Neural cell (in vitro differentiated cells): ENCODE data around the gene ROBO1. TPM values are rescaled to one million over a fixed set of nuclear protein-coding genes. Genes with fewer than 3 reads are reported as not detected.

Source experiments
- H2AFZ ChIP-seq: fragments of 200-600, 300-800 bp; sonication (generic), shearing (Covaris generic); 2 replicates; pipeline ENCODE4 v1.6.0; 2014; ENCODE audit warnings: low read depth, mild to moderate bottlenecking, antibody characterized with exemption, low read length, moderate library complexity
- H3F3A ChIP-seq: fragments of 200-600 bp; shearing (Covaris generic); 2 replicates; pipeline ENCODE4 v1.6.1; 2016; ENCODE audit warnings: mild to moderate bottlenecking, moderate library complexity, mixed read lengths, antibody characterized with exemption, low read length; ENCODE audit not compliant: insufficient read depth, poor library complexity, severe bottlenecking
- H3K27ac ChIP-seq: fragments of 200-600, 300-800 bp; sonication (generic), shearing (Covaris generic); 2 replicates; pipeline ENCODE4 v1.5.1; 2014; ENCODE audit warnings: mild to moderate bottlenecking, low read length, moderate library complexity
- H3K27me3 ChIP-seq: fragments of 300-800, 200-600 bp; sonication (generic), shearing (Covaris generic); 2 replicates; pipeline ENCODE4 v1.6.0; 2014; ENCODE audit warnings: mild to moderate bottlenecking, low read depth, low read length, moderate library complexity; ENCODE audit not compliant: insufficient read depth
- H3K36me3 ChIP-seq: fragments of 300-800, 200-600 bp; sonication (generic), shearing (Covaris generic); 2 replicates; pipeline ENCODE4 v1.5.1; 2014; ENCODE audit warnings: mild to moderate bottlenecking, antibody characterized with exemption, low read length, moderate library complexity; ENCODE audit not compliant: insufficient read depth
- H3K4me2 ChIP-seq: fragments of 300-800, 200-600 bp; sonication (generic), shearing (Covaris generic); 2 replicates; pipeline ENCODE4 v1.6.0; 2014; ENCODE audit warnings: mild to moderate bottlenecking, low read length
- H3K4me3 ChIP-seq: fragments of 300-800, 200-600 bp; sonication (generic), shearing (Covaris generic); 2 replicates; pipeline ENCODE4 v1.5.1; 2014; ENCODE audit warnings: mild to moderate bottlenecking, low read length, moderate library complexity
- H3K79me2 ChIP-seq: fragments of 200-600 bp; shearing (Covaris generic); replicated peaks from 2 replicates; pipeline ENCODE4 v1.6.0; 2014; ENCODE audit warnings: mild to moderate bottlenecking, low read length, moderate library complexity; ENCODE audit not compliant: insufficient read depth
- H3K9ac ChIP-seq: fragments of 300-800, 200-600 bp; sonication (generic), shearing (Covaris generic); 2 replicates; pipeline ENCODE4 v1.6.1; 2016; ENCODE audit warnings: mild to moderate bottlenecking, low read length, mixed read lengths
- H3K9me2 ChIP-seq: fragments of 200-600 bp; shearing (Covaris generic); 2 replicates; pipeline ENCODE4 v1.6.1; 2016; ENCODE audit warnings: mild to moderate bottlenecking, low read length, mixed read lengths; ENCODE audit not compliant: insufficient read depth
- H3K9me3 ChIP-seq: fragments of 200-600, 300-800 bp; sonication (generic), shearing (Covaris generic); 2 replicates; pipeline ENCODE4 v1.6.1; 2016; ENCODE audit warnings: mild to moderate bottlenecking, mixed run types, low read length, moderate library complexity, mixed read lengths
- H4K20me1 ChIP-seq: fragments of 200-600 bp; shearing (Covaris generic); 2 replicates; pipeline ENCODE4 v1.6.1; 2016; ENCODE audit warnings: mild to moderate bottlenecking, mixed run types; ENCODE audit not compliant: insufficient read depth
- EP300 ChIP-seq: fragments of 450-650 bp; conservative IDR thresholded peaks from 2 replicates; pipeline ENCODE4 v1.6.1; 2014; ENCODE audit warnings: antibody characterized with exemption, mild to moderate bottlenecking, moderate library complexity; ENCODE audit not compliant: poor library complexity, severe bottlenecking
- EZH2 ChIP-seq: fragments of 200-600, 300-800 bp; shearing (Covaris generic), sonication (generic); IDR thresholded peaks from 2 replicates; pipeline ENCODE4 v1.6.1; 2014; ENCODE audit warnings: antibody characterized with exemption, low read length, borderline replicate concordance, mild to moderate bottlenecking; ENCODE audit not compliant: insufficient read depth, poor library complexity, severe bottlenecking
- MXI1 ChIP-seq: fragments of 450-650 bp; conservative IDR thresholded peaks from 2 replicates; pipeline ENCODE4 v1.6.1; 2014; ENCODE audit warnings: antibody characterized with exemption, mild to moderate bottlenecking; ENCODE audit not compliant: poor library complexity, severe bottlenecking
- POLR2AphosphoS5 ChIP-seq: IDR thresholded peaks from 2 replicates; pipeline ENCODE4 v1.6.1; 2012
- RAD21 ChIP-seq: fragments of 450-650 bp; conservative IDR thresholded peaks from 2 replicates; pipeline ENCODE4 v1.6.1; 2014; ENCODE audit warnings: antibody characterized with exemption, mild to moderate bottlenecking, moderate library complexity
- SMC3 ChIP-seq: fragments of 450-650 bp; conservative IDR thresholded peaks from 2 replicates; pipeline ENCODE4 v1.6.1; 2014; ENCODE audit warnings: antibody characterized with exemption, mild to moderate bottlenecking, moderate library complexity; ENCODE audit not compliant: poor library complexity
- TAF1 ChIP-seq: IDR thresholded peaks from 2 replicates; pipeline ENCODE4 v1.6.1; 2012; ENCODE audit warnings: low read depth
- polyA plus RNA-seq: library from polyadenylated mRNA; depleted of rRNA; stranded (reverse); fragments of >200 nt; gene quantifications from 2 replicates; pipeline ENCODE4 v1.2.3, GENCODE V29; 2014
- TF ChIP-seq, protein P1 (sequence below): IDR thresholded peaks from 2 replicates; pipeline ENCODE4 v1.6.1; 2012; ENCODE audit warnings: borderline replicate concordance
- TF ChIP-seq, protein P2 (sequence below): fragments of 450-650 bp; IDR thresholded peaks from 2 replicates; pipeline ENCODE4 v1.5.1; 2014; ENCODE audit warnings: antibody characterized with exemption, mild to moderate bottlenecking, moderate library complexity; ENCODE audit not compliant: poor library complexity, severe bottlenecking

Gene ROBO1
- polyA plus RNA-seq, 1 donor from 2014 or later = 183 TPM

DNA sequence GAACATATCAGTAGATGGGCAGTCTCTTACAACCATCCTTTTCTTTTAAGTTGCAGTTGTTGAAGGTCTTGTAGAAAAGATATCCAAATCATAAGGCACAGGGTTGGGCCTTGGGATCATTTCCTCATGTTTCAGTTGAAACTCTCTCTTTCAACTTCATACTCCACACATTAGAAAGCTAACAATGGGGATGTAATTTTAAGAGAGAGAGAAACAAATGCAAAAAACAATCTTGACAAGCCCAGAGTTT is 747.9 kb downstream of the ROBO1 start:
- Histone ChIP-seq H3K4me2 (peak overlapping the region; percentile 29), H3K9ac (no peak overlapping the region), H3K79me2 (peaks cover 44% of the 10 kb centered on the region), H3K27me3 (peaks cover 5% of the 10 kb centered on the region), H3K9me2 (no peaks in the 10 kb centered on the region), H2AFZ (no peak overlapping the region), H4K20me1 (peaks cover 22% of the 10 kb centered on the region), H3K9me3 (no peaks in the 10 kb centered on the region), H3K4me3 (peak overlapping the region; percentile 87), H3K27ac (no peak overlapping the region), H3F3A (no peaks in the 10 kb centered on the region), H3K36me3 (no peaks in the 10 kb centered on the region)
- TF ChIP-seq MXI1 (no peak), TAF1 (no peak), RAD21 (no peak), SMC3 (no peak), POLR2AphosphoS5 (no peak), EZH2 (no peak), EP300 (no peak)
- TF ChIP-seq, protein P1, sequence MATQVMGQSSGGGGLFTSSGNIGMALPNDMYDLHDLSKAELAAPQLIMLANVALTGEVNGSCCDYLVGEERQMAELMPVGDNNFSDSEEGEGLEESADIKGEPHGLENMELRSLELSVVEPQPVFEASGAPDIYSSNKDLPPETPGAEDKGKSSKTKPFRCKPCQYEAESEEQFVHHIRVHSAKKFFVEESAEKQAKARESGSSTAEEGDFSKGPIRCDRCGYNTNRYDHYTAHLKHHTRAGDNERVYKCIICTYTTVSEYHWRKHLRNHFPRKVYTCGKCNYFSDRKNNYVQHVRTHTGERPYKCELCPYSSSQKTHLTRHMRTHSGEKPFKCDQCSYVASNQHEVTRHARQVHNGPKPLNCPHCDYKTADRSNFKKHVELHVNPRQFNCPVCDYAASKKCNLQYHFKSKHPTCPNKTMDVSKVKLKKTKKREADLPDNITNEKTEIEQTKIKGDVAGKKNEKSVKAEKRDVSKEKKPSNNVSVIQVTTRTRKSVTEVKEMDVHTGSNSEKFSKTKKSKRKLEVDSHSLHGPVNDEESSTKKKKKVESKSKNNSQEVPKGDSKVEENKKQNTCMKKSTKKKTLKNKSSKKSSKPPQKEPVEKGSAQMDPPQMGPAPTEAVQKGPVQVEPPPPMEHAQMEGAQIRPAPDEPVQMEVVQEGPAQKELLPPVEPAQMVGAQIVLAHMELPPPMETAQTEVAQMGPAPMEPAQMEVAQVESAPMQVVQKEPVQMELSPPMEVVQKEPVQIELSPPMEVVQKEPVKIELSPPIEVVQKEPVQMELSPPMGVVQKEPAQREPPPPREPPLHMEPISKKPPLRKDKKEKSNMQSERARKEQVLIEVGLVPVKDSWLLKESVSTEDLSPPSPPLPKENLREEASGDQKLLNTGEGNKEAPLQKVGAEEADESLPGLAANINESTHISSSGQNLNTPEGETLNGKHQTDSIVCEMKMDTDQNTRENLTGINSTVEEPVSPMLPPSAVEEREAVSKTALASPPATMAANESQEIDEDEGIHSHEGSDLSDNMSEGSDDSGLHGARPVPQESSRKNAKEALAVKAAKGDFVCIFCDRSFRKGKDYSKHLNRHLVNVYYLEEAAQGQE = no peak
- TF ChIP-seq, protein P2, sequence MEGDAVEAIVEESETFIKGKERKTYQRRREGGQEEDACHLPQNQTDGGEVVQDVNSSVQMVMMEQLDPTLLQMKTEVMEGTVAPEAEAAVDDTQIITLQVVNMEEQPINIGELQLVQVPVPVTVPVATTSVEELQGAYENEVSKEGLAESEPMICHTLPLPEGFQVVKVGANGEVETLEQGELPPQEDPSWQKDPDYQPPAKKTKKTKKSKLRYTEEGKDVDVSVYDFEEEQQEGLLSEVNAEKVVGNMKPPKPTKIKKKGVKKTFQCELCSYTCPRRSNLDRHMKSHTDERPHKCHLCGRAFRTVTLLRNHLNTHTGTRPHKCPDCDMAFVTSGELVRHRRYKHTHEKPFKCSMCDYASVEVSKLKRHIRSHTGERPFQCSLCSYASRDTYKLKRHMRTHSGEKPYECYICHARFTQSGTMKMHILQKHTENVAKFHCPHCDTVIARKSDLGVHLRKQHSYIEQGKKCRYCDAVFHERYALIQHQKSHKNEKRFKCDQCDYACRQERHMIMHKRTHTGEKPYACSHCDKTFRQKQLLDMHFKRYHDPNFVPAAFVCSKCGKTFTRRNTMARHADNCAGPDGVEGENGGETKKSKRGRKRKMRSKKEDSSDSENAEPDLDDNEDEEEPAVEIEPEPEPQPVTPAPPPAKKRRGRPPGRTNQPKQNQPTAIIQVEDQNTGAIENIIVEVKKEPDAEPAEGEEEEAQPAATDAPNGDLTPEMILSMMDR = no peak

DNA sequence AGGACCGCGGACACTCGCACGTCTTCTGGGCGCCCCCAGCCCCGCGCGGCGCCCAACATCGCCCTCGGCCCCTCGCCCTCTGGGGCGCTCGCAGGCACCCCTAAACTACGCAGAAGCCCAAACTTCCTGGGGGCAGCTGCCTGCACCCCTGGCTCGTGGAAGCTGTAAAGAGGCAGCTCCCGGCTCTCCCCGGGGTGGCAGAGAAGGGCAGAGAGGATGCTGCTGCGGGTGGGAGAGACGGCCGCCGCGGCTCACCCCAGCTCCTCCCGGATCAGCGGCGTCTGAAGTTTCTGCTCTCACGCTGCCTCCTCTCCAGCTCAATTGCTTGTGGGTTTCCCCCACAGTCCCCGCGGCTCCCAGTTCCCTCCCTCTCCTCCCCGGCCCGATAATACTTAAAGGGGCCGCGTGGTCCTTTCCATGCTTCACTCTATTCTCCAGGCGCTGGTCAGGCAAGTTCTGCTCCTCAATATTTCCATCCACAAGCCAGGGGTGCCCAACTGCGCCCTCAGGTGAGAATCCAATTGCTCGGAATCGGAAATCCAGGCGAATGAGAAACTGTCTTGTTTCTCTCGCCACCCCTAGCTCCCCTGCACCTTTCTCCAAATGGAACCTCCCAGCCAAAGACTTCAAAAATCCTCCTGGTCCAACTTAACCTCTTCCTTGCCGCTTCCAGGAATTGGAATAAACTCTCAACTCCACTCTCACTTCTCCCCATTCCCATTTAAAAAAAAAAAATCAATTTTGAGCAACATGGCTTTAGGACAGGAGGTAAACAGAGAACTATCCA is 748.5 kb downstream of the ROBO1 start:
- peaks cover 5% of the 10 kb centered on the region for H3K27me3 ChIP-seq
- peak; percentile 79 for TF ChIP-seq TAF1
- peak; percentile 60 for TF ChIP-seq MXI1
- peak; percentile 46 for TF ChIP-seq RAD21
- peak; percentile 24 for TF ChIP-seq POLR2AphosphoS5
- TF ChIP-seq EZH2 = no peak
- peak; percentile 49 for TF ChIP-seq SMC3
- TF ChIP-seq, protein P1 = peak; percentile 43
- TF ChIP-seq EP300 = no peak
- TF ChIP-seq, protein P2 = peak; percentile 35
- H3K79me2 ChIP-seq = peaks cover 49% of the 10 kb centered on the region
- no peak overlapping the region for H2AFZ ChIP-seq
- H3K36me3 ChIP-seq = no peaks in the 10 kb centered on the region
- no peaks in the 10 kb centered on the region for H3F3A ChIP-seq
- H3K9ac ChIP-seq = peak overlapping the region; percentile 70
- H4K20me1 ChIP-seq = peaks cover 22% of the 10 kb centered on the region
- peak overlapping the region; percentile 87 for H3K4me3 ChIP-seq
- H3K9me3 ChIP-seq = no peaks in the 10 kb centered on the region
- peak overlapping the region; percentile 29 for H3K4me2 ChIP-seq
- H3K9me2 ChIP-seq = no peaks in the 10 kb centered on the region
- H3K27ac ChIP-seq = peak overlapping the region; percentile 82
